NCI-H2196 treated with DMSO at 0.1 percent for 48 hours (cell line): ENCODE results near the gene UBE2G2.
"Not testable (repeated sequence)": the region's sequence is repeated elsewhere in the genome, so short reads cannot be mapped to it uniquely, and the experiment has no call there.

ENCODE experiments used
- DNase-seq: peaks from one replicate; lab custom pipeline; 2025; ENCODE audit not compliant: unreplicated experiment; lab: John Stamatoyannopoulos, UW

UBE2G2 gene

DNA sequence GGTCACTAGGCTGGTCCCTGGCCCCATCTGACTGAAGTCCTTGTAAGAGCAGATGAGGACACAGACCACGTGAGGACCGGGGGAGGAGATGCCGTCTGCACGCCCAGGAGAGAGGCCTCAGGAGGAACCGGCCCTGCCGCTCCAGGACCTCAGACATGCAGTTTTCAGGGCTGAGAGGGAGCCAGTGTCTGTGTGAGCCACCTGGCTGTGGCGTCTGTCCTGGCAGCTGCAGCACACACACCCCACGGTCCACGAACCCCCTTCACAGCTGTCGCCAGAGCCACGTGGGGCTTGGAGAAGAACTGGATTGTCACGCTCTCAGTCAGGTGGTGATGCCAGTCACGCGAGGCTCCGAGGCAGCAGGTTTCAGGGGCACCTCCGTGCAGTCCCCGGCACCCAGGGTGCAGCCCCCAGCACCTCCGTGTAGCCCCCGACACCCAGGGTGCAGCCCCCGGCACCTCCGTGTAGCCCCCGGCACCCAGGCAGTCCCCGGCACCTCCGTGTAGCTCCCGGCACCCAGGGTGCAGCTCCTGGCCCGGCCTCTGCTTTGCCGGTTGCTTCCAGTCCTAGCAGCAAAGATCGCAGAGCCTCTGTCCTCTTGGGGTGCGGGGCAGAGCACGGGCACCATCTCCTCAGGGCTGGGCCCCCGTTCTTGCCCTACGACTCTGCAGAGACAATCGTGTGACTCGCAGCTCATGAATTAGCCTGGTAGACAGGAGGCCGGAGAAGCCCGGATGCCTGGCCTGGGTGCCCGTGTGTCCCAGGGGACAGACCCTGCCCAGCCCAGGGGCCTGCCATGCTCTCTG is 35.2 kb upstream of the UBE2G2 start:
- DNase-seq: no peak

DNA sequence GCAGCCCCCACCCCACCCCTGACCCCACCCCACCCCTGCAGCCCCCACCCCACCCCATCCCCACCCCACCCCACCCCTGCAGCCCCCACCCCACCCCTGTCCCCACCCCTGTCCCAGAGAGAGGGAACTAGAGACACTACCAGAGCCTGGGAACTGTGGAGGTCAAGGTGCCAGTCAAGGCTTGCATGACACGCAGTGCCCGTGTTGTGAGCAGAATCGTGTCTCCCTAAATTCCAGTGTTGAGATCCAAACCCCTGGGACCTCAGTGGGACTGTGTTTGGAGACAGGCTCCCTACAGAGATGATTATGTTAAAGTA is 34.7 kb upstream of the UBE2G2 start:
- DNase-seq: no peak

DNA sequence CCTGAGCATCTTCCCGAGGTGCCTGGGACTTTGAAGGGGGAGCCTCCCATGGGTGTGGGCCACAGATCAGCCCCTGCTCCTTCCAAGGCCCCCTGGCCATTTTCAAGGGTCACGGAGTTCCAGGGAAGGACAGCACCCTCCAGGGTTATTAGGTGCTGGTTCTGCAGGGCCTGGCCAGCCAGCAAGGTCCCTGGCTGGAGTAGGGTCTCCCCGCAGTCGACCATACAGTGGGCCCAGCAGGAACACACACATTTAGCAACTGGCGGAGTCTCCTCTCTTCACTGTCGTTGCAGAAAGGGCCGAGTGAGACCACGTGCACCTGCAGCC is 34.0 kb upstream of the UBE2G2 start:
- DNase-seq: no peak

DNA sequence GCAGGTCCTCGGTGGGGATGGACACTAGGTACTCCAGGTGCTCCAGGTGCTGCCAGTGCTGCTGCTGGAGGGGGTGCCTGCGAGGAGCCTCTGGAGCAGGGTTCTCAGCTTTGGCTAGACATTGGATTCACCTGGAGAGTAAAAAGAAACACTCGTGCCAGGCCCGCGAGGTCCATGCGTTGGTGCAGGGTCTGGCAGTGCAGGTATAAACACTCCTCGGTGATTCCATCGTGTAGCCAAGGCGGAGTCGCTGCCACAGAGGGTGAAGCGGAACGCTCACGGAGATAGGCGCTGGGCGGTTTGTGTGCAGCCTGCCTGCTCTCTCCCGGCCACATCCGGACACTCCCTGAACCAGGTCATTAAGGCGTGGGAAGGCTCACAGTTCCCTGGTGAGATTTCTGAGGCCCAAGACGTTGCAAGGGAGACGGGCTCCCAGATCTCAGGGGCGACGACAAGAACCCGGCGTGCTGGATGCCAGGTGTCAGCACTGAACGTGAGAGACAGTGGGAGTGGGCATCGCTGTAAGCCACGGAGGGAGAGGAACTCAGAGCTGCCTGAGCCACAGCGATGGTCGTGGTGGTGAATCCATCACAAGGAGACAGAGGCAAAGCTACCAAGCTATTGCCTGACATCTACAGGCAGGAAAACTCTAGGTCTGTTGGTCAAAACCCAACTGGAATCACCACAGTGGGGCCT is 33.5 kb upstream of the UBE2G2 start:
- DNase-seq: no peak

DNA sequence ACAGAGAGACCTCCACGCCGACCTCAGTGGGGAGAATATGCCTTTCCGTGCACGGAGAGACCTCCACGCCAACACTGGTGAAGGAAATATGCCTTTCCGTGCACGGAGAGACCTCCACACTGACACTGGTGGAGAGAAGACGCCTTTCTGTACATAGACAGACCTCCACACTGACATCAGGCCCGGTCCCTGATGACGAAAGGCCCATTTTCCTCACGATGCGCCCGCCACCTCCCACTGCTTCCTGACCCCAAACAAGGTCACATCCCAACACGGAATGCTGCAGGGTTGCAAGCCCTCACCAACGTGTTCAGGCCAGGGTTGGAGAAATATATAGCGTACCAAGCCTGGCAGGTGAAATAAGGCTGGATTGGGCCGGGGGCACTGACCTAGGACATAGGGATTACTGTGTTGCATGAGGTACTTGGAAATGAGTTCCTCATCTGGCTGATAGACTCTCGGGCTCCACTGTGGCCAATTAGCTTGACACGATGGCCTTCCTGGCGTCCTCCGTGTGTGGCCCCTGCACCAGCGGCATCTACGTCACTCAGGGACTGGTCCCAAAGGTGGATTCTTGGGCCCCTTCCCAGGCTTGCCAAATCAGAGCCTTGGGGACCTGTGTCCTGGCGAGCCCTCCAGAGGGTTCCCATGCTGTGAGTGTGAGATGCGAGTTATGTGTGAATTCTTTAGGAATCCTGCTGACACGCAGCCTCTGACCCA is 32.8 kb upstream of the UBE2G2 start:
- no peak for DNase-seq

DNA sequence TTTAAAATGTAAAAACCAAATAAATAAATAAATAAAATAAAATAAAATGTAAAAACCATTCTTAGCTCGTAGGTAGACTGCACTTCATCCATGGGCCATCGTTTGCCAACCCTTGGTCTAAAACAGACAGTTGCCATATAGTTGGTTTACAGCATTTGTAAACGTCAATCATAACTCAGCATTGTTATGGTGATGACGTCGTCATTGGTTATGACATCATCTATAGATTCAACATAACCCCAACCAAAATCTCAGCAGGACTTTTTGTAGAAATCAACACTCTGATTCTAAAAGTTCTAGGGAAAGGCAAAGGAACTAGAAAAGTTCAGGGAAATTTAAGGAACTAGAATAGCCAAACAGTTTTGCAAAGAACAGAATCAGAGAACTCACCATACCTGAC is 32.0 kb upstream of the UBE2G2 start:
- no peak for DNase-seq

DNA sequence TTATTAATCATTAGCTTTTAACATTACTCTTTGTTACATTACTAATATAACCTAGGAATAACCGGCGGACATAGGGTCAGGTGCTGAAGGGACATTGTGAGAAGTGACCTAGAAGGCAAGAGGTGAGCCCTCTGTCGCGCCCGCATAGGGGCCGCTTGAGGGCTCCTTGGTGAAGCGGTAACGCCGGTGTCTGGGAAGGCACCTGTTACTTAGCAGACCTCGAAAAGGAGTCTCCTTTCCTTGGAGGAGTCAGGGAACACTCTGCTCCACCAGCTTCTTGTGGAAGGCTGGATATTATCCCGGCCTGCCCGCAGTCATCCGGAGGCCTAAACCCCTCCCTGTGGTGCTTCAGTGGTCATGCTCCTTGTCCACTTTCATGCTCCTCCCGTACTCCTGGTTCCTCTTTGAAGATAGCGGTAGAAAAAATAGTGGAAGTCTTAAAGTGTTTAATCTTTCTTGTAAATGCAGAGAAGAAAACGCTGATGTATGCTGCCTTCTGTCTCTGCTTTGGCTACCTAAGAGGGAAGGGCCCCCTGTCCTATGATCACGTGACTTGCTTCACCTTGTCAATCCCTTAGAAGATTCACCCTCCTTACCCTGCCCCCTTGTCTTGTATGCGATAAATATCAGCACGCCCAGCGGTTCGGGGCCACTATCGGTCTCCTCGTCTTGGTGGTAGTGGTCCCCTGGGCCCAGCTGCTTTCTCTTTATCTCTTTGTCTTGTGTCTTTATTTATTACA is 31.1 kb upstream of the UBE2G2 start:
- not testable (repeated sequence) for DNase-seq

DNA sequence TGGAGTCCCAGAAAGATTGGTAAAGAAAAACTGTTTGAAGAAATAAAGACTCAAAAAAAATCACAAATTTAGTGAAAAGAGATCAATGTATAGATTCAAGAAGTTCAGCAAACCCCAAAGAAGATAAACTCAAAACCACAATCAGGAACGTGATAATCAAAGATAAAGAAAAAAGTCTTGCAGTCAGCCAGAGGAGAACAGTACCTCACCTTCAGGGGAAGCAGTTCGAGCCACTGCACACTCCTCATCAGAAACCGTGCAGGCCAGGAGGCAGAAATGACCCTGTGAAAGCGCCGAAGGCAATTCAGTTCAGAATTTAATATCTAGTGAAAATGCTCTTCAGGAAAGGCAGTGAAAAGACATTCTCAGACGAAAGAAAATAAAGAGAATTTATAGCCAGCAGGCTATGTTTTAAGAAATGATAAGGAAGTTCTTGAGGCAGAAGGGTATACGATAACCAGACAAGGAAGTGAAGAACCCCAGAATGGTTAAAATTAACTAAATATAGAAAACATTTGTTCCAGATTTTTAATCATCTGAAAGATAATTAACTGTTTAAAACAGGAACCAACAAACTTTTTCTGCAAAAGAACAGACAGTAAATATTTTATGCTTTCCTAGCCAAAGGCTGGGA is 29.7 kb upstream of the UBE2G2 start:
- no peak for DNase-seq

DNA sequence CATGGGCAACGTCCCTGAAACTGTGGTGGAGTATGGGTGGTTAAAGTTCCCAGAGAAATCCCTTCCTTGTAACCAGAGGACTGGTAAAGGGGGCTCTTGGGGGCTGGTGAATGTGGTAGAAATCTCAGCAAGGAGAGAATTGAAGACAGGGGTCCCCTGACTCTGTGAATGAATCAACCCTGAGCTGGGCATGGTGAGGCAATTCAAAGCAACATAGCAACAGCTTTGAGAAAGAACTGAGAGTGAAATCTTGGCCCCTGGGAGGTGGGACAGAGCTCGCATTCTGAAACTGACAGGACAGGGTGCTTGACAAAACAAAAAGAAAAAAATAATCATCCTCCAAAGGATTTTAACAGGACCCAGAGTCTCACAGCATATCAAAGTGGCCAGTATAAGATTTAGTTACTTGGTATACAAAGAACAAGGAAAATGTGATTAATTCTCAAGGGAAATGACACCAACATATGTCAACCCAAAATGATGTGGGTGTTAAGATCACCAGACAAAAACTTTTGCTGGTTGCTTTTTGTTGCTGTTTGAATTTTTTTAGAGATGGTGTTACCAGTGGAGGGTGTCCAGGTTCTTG is 28.0 kb upstream of the UBE2G2 start:
- DNase-seq: no peak

DNA sequence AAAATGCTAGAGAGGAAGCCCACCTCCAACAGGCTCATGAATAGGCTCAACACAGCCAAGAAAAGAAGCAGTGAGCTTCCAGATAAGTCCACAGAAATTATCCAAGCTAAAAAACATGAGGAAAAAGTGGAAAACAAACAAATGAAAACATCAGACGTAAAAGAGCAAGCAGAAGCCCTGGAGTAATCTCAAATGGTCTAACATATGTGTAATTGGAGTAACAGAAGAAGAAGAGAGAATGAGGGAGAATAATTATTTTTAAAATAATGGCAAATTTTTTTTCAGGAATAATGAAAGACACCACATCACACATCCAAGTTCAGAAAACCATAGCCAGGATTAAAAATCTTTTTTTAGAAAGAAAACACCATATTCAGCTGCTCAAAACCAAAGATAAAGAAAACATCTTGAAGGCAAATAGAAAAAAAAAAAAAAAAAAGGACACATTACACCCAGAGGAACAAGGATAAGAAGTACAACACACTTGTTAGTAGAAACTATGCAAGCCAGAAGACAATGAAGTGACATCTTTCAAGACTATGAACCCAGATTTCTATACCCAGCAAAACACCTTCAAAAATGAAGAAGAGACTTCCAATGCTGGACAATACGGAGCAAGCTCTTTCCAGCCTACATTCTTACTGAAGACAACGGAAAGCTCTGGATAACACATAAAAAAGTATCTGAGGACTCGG is 26.9 kb upstream of the UBE2G2 start:
- no peak for DNase-seq

DNA sequence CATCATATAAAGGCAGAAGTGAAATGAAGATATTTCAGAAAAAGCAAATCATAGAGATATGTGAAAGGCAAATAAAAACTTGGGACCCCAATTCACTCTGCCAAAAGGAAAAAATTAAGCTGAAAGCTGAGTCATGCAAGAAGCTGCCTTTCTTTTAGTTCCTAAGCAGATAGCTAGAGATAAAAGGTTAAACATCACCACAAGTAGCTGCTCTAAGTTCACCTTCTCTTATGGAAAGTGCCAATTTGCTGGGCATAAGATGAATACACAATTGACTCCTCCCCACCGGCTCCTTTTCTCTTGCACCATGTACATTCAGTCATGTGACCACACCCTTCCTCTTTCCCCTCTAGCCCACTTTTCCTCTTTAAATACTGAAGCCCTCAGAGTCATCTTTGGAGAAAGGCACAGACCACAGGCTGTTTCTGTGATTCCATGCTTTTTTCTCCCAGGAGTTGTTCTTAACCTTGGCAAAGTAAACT is 21.6 kb upstream of the UBE2G2 start:
- no peak for DNase-seq

DNA sequence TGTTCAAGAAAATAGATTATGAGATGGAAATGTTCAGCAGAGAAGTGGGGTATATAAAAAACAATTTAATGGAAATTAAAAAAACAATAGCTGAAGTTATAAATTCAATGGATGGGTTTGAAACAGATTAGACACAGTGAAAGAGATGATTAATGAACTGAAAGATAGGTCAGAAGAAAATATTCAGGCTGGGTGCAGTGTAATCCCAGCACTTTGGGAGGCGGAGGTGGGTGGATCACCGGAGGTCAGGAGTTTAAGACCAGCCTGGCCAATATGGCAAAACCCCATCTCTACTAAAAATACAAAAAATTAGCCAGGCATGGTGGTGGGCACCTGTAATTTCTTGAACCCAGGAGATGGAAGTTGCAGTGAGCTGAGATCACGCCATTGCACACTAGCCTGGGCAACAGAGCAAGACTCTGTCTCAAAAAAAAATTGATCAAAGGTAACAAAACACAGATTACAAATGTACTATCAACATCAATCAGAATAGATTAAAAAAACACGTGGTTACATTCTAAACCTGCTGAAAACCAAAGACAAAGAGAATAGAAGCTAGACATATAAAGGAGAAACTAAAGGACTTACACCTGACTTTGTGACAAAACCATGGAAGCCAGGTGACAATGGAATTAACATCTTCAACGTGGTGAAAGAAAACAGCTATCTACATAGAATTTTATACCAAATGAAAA is 21.0 kb upstream of the UBE2G2 start:
- no peak for DNase-seq

DNA sequence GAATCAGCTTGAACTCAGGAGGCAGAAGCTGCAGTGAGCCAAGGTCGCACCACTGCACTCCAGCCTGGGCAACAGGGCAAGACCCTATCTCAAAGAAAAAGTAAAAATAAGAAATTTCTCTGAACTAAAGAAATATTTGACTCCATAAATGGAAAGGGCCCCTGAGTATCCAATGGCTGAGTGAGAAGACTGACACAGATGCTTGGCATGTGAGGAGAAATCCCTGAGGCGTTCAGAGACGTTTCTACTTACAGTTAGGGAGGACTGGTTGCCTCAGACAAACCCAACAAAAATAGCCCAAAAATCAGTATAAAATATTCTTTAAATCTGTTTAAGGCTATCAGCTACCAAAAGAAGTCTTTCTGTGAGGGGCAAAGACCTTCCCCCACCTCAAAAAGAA is 19.2 kb upstream of the UBE2G2 start:
- no peak for DNase-seq

DNA sequence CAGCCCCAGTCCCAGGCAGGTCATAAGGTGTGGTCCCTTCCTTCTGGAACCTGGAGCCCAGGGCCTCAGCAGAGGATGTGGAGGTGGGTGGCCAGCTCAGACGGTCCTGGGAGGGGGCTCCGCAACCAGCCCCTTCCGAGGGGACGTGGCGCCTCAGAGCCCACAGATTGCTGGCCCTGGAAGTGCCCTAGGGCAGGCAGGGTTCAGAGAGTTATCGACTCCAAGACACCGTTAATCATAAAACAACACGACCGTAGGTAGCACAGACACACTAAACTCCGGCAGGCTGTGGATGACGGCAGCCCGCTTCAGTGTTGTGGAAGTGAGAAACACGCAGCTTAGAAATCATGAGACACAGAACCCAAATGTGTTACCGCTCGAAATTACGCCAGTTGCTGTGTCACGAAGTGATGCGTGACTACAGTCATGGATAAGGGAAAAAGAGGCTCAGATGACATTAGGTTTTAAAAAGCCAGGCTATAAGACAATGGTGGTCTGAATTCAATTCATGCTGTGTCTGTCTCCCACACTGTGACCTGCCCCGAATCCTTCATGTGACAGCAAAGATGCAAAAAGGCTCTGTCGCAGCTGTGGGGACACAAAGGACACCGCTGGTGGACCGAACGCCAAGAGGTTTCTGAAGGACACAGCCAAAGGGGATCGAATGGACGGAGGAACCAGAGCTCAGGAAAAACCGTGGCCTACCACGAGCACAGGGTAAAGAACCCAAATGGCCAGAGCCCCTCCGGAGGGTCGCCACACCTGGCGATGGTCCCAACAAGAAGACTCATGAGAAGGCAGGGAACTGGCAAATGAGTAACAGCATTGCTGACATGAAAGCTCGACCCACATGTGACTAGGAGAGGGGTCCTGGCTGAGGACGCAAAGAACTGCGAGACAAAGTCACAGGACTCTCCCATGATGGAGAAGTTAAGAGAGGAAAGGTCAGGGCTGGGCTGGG is 17.9 kb upstream of the UBE2G2 start:
- no peak for DNase-seq

DNA sequence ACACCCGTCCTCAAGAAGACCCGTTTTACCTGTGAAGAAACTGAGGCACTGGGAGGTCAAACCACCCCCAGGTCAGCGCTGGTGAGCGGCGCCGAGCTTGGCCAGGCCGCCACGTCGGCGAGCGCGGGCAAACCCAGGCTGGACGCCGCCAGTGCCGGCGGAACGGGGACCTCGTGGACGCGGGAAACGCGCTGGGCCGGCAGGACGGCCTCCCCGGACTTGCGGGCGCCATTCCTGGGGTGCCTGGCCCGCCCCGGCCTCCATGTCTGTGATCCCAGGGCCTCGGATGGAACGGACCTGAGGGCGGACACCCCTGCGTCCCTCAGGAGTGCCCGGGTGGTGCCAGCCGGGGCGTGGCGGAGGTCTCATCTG is 17.0 kb upstream of the UBE2G2 start:
- no peak for DNase-seq

DNA sequence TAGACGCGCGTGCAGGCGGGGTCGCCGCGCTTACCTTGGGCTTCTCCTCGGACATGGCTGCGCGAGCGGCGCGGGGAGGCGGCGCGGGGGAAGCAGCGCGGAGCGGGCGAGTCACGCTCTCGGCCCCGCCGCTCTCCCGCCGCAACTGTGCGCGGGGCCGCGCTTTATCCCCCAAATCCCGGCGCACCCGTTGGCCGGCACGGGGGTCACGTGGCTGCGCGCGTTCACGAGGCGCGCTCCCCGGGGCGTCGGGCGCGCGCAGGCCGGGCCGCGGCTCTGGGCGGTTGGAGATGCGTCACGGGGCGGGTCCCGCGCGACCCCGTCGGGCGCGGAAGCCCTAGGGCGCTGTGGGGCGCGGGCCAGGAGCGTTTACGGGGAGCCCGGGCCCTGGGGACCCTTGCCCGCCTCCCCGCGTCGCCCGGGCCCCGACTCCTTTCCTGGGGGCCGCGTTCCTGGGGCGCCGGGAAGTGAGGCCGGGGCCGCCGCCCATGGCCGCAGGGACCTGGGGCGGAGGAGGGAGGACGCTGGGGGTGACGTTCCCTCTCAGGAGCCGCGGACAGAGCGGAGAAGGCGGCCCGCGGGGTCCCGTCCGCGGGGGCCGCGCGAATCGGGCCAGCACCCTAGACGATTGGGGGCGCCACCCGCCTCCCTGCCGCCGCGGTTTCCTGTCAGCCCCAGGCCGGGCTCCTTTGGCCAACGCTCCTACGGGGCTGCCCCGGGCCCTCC is 16.5 kb upstream of the UBE2G2 start, which contains the start of gene SUMO3:
Gene SUMO3 (minus strand): TSS at position 149 of the 726 bp plus-strand sequence. CDS start 94 bp downstream, at position 55.
- peak; percentile 41 for DNase-seq

DNA sequence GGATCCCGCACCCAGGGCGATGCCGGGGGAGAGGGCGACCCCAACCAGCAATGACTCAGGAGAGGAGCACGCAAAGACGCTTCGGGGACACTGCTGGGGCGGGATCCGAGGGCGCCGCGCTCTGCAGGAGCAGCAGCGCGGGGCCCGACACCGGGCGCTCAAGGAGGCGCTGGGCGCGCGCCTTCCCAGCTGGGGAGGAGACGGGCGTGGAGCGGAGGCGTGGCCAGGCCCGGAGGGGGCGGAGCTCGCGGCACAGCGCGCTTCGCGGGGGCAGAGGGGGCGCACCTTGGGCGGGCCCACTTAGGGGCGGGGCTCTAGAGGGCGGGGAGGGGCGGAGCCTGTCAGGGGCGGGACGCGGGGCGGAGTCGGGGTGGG is 15.9 kb upstream of the UBE2G2 start:
- DNase-seq: peak; percentile 77
